ENCODE data around the gene SRPK1.

Gene SRPK1

GRCh38 chr6:35817515-35817914, 103.4 kb downstream of the SRPK1 start:
- DNase-seq (ENCODE audit: low read depth, low spot score), result no peak

GRCh38 chr6:35811699-35811995, 109.3 kb downstream of the SRPK1 start:
- DNase-seq (ENCODE audit: low read depth, low spot score), result no peak

GRCh38 chr6:35810971-35811698, 109.8 kb downstream of the SRPK1 start:
- no peak for DNase-seq (ENCODE audit: low read depth, low spot score)

DNA sequence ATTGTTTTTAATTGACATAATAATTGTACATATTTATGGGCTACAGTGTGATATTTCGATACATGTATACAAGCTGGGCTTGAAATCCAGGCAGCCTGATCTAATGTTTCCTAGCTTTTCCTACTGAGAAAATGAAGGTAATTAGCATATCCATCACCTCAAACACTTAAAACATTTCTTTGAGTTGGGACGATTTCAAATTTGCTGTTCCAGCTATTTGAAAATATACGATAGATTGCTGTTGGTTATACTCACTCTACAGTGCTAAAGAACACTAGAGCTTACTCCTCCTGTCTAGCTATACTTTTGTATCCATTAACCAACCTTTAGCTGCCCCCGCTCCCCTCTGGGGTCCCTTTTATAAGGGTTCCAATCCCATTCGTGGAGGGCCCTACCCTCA, 111.1 kb downstream of the SRPK1 start:
- no peak for DNase-seq (ENCODE audit: low read depth, low spot score)

DNA sequence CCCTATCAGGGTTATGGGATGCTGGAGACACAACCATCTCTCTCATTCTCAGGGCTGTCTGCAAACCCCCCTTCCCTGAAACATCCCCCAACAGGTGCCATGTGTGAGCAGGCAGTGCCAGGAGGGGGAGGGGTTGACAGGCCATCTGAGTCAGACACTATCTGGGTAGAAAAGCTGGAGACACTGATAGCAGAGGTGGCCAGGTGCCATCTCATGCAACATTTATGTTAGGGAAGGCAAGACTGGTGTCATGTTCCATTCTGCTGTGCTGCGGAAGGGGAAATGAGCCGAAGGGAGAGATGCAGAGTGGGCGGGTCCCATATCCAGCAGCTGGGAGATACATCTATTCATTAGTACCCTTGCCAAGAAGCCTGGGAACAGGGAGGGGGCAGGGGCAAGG, 112.2 kb downstream of the SRPK1 start:
- DNase-seq (ENCODE audit: low read depth, low spot score), result no peak

GRCh38 chr6:35804996-35805736, 115.7 kb downstream of the SRPK1 start, which contains the start of gene LHFPL5:
TSS of gene LHFPL5 (plus strand) at chr6:35805352. CDS start at chr6:35805671, 319 bp downstream.
- no peak for DNase-seq (ENCODE audit: low read depth, low spot score)

- DNase-seq (ENCODE audit: low read depth, low spot score), result no peak
Measured at GRCh38 chr6:35801148-35801547, 119.8 kb downstream of the SRPK1 start.

GRCh38 chr6:35798706-35799105, 122.2 kb downstream of the SRPK1 start:
- DNase-seq (ENCODE audit: low read depth, low spot score), result no peak

- DNase-seq (ENCODE audit: low read depth, low spot score), result no peak
Measured at GRCh38 chr6:35797837-35798526, 122.9 kb downstream of the SRPK1 start.

GRCh38 chr6:35796236-35796635, 124.7 kb downstream of the SRPK1 start:
- DNase-seq (ENCODE audit: low read depth, low spot score), result no peak

DNA sequence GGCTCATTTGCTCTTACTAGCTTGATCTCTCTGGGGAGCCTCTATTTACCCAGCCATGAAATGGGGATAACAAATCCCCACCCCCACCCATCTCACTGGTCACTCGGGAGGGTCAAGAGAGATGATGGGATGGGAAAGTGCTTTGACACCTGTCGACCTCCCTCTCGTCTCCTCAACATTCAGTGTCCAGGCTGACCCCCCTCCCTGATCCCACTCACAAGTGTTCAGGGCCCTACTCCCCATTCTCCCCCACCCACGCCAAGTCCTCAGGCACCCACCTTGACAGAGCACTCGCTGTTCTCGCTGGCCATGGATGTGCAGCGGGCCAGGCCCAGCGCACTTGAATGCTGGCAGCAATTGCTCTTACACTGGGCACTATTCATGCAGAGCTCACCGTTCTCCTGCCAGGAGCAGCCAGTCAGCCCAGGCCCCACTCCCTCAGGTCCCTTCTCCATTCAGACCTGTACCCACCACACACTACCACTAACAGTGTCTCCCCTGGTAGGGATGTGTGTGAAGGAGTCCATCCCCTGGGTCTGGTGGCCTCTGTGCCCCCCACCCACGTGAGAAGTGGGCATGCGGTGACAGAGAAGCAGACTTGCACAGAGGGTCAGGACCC, 125.3 kb downstream of the SRPK1 start:
- no peak for DNase-seq (ENCODE audit: low read depth, low spot score)

GRCh38 chr6:35794536-35795452, 126.1 kb downstream of the SRPK1 start:
- DNase-seq (ENCODE audit: low read depth, low spot score), result no peak

- no peak for DNase-seq (ENCODE audit: low read depth, low spot score)
Measured at GRCh38 chr6:35790683-35791082, 130.2 kb downstream of the SRPK1 start.

DNA sequence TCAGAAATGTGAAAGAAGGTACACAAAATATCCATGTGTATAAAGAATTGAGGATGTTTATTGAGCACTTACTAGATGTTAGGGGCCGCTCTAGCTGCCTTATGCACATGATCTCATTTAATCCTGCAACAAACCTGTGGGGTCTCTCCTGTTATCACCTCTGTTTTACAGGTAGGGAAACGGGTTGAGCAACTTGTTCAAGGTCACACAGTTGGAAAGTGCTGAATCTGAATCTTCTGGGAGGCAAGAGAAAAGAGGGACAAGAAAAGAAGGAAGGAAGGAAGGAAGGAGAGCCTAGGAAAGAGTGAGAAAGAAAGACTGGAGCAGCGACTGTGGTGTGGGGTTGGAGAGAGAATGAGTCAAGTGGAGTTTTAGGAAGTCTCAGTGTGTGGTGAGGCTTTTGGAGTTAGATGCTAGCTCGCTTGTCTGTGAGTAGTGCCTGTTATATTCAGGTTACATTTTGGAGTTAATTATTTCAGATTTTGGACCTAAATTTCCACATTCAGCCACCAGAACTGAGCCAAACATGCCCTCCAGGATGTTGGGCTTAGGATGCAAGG, 132.4 kb downstream of the SRPK1 start:
- DNase-seq (ENCODE audit: low read depth, low spot score), result no peak

GRCh38 chr6:35787266-35788218, 133.4 kb downstream of the SRPK1 start:
- DNase-seq (ENCODE audit: low read depth, low spot score), result no peak

- DNase-seq (ENCODE audit: low read depth, low spot score), result no peak
Measured at GRCh38 chr6:35786810-35787209, 134.1 kb downstream of the SRPK1 start.

DNA sequence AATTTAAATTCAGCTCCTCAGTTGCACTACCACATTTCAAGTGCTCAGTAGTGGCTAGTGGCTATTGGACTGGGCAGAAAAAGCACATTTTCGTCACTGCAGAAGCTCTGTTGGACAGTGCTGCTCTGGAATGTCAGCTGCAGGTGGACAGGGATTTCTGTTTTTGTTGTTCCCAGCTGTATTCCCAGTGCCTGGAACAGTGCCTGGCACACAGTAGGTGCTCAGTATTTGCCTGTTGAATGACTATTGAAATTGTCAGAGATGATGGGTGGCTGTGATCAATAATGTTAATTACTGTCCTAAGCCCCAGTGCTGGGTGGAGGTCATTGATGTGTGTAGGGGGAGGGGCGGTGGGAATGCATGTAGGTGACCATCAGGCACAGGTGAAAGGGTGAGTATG, 134.6 kb downstream of the SRPK1 start:
- DNase-seq (ENCODE audit: low read depth, low spot score), result no peak

GRCh38 chr6:35784200-35784599, 136.7 kb downstream of the SRPK1 start:
- no peak for DNase-seq (ENCODE audit: low read depth, low spot score)
